Neural cell (in vitro differentiated cells): ENCODE data around the gene HBA2. TPM values are rescaled to one million over a fixed set of nuclear protein-coding genes. Genes with fewer than 3 reads are reported as not detected.
"Not testable (repeated sequence)": the region's sequence is repeated elsewhere in the genome, so short reads cannot be mapped to it uniquely, and the experiment has no call there.

Experiments used
- H2AFZ ChIP-seq: fragments of 200-600, 300-800 bp; sonication (generic), shearing (Covaris generic); 2 replicates; pipeline ENCODE4 v1.6.0; 2014; ENCODE audit warnings: low read depth, mild to moderate bottlenecking, antibody characterized with exemption, low read length, moderate library complexity
- H3F3A ChIP-seq: fragments of 200-600 bp; shearing (Covaris generic); 2 replicates; pipeline ENCODE4 v1.6.1; 2016; ENCODE audit warnings: mild to moderate bottlenecking, moderate library complexity, mixed read lengths, antibody characterized with exemption, low read length; ENCODE audit not compliant: insufficient read depth, poor library complexity, severe bottlenecking
- H3K27ac ChIP-seq: fragments of 200-600, 300-800 bp; sonication (generic), shearing (Covaris generic); 2 replicates; pipeline ENCODE4 v1.5.1; 2014; ENCODE audit warnings: mild to moderate bottlenecking, low read length, moderate library complexity
- H3K27me3 ChIP-seq: fragments of 300-800, 200-600 bp; sonication (generic), shearing (Covaris generic); 2 replicates; pipeline ENCODE4 v1.6.0; 2014; ENCODE audit warnings: mild to moderate bottlenecking, low read depth, low read length, moderate library complexity; ENCODE audit not compliant: insufficient read depth
- H3K36me3 ChIP-seq: fragments of 300-800, 200-600 bp; sonication (generic), shearing (Covaris generic); 2 replicates; pipeline ENCODE4 v1.5.1; 2014; ENCODE audit warnings: mild to moderate bottlenecking, antibody characterized with exemption, low read length, moderate library complexity; ENCODE audit not compliant: insufficient read depth
- H3K4me2 ChIP-seq: fragments of 300-800, 200-600 bp; sonication (generic), shearing (Covaris generic); 2 replicates; pipeline ENCODE4 v1.6.0; 2014; ENCODE audit warnings: mild to moderate bottlenecking, low read length
- H3K4me3 ChIP-seq: fragments of 300-800, 200-600 bp; sonication (generic), shearing (Covaris generic); 2 replicates; pipeline ENCODE4 v1.5.1; 2014; ENCODE audit warnings: mild to moderate bottlenecking, low read length, moderate library complexity
- H3K79me2 ChIP-seq: fragments of 200-600 bp; shearing (Covaris generic); replicated peaks from 2 replicates; pipeline ENCODE4 v1.6.0; 2014; ENCODE audit warnings: mild to moderate bottlenecking, low read length, moderate library complexity; ENCODE audit not compliant: insufficient read depth
- H3K9ac ChIP-seq: fragments of 300-800, 200-600 bp; sonication (generic), shearing (Covaris generic); 2 replicates; pipeline ENCODE4 v1.6.1; 2016; ENCODE audit warnings: mild to moderate bottlenecking, low read length, mixed read lengths
- H3K9me2 ChIP-seq: fragments of 200-600 bp; shearing (Covaris generic); 2 replicates; pipeline ENCODE4 v1.6.1; 2016; ENCODE audit warnings: mild to moderate bottlenecking, low read length, mixed read lengths; ENCODE audit not compliant: insufficient read depth
- H3K9me3 ChIP-seq: fragments of 200-600, 300-800 bp; sonication (generic), shearing (Covaris generic); 2 replicates; pipeline ENCODE4 v1.6.1; 2016; ENCODE audit warnings: mild to moderate bottlenecking, mixed run types, low read length, moderate library complexity, mixed read lengths
- H4K20me1 ChIP-seq: fragments of 200-600 bp; shearing (Covaris generic); 2 replicates; pipeline ENCODE4 v1.6.1; 2016; ENCODE audit warnings: mild to moderate bottlenecking, mixed run types; ENCODE audit not compliant: insufficient read depth
- CTCF ChIP-seq: fragments of 450-650 bp; IDR thresholded peaks from 2 replicates; pipeline ENCODE4 v1.5.1; 2014; ENCODE audit warnings: antibody characterized with exemption, mild to moderate bottlenecking, moderate library complexity; ENCODE audit not compliant: poor library complexity, severe bottlenecking
- EP300 ChIP-seq: fragments of 450-650 bp; conservative IDR thresholded peaks from 2 replicates; pipeline ENCODE4 v1.6.1; 2014; ENCODE audit warnings: antibody characterized with exemption, mild to moderate bottlenecking, moderate library complexity; ENCODE audit not compliant: poor library complexity, severe bottlenecking
- EZH2 ChIP-seq: fragments of 200-600, 300-800 bp; shearing (Covaris generic), sonication (generic); IDR thresholded peaks from 2 replicates; pipeline ENCODE4 v1.6.1; 2014; ENCODE audit warnings: antibody characterized with exemption, low read length, borderline replicate concordance, mild to moderate bottlenecking; ENCODE audit not compliant: insufficient read depth, poor library complexity, severe bottlenecking
- MXI1 ChIP-seq: fragments of 450-650 bp; conservative IDR thresholded peaks from 2 replicates; pipeline ENCODE4 v1.6.1; 2014; ENCODE audit warnings: antibody characterized with exemption, mild to moderate bottlenecking; ENCODE audit not compliant: poor library complexity, severe bottlenecking
- POLR2AphosphoS5 ChIP-seq: IDR thresholded peaks from 2 replicates; pipeline ENCODE4 v1.6.1; 2012
- RAD21 ChIP-seq: fragments of 450-650 bp; conservative IDR thresholded peaks from 2 replicates; pipeline ENCODE4 v1.6.1; 2014; ENCODE audit warnings: antibody characterized with exemption, mild to moderate bottlenecking, moderate library complexity
- SMC3 ChIP-seq: fragments of 450-650 bp; conservative IDR thresholded peaks from 2 replicates; pipeline ENCODE4 v1.6.1; 2014; ENCODE audit warnings: antibody characterized with exemption, mild to moderate bottlenecking, moderate library complexity; ENCODE audit not compliant: poor library complexity
- TAF1 ChIP-seq: IDR thresholded peaks from 2 replicates; pipeline ENCODE4 v1.6.1; 2012; ENCODE audit warnings: low read depth
- polyA plus RNA-seq: library from polyadenylated mRNA; depleted of rRNA; stranded (reverse); fragments of >200 nt; gene quantifications from 2 replicates; pipeline ENCODE4 v1.2.3, GENCODE V29; 2014
- TF ChIP-seq, protein P1 (sequence below): IDR thresholded peaks from 2 replicates; pipeline ENCODE4 v1.6.1; 2012; ENCODE audit warnings: borderline replicate concordance

HBA2 gene
- polyA plus RNA-seq, 1 donor from 2014 or later: not detected

GRCh38 chr16:169014-169413, 3.7 kb upstream of the HBA2 start:
- no peak overlapping the region for H3K4me2 ChIP-seq
- no peaks in the 10 kb centered on the region for H3K9me3 ChIP-seq
- peaks cover 71% of the 10 kb centered on the region for H3K27me3 ChIP-seq
- H2AFZ ChIP-seq: no peak overlapping the region
- no peaks in the 10 kb centered on the region for H3K36me3 ChIP-seq
- no peak for TF ChIP-seq CTCF
- no peak for TF ChIP-seq RAD21
- TF ChIP-seq, protein P1, sequence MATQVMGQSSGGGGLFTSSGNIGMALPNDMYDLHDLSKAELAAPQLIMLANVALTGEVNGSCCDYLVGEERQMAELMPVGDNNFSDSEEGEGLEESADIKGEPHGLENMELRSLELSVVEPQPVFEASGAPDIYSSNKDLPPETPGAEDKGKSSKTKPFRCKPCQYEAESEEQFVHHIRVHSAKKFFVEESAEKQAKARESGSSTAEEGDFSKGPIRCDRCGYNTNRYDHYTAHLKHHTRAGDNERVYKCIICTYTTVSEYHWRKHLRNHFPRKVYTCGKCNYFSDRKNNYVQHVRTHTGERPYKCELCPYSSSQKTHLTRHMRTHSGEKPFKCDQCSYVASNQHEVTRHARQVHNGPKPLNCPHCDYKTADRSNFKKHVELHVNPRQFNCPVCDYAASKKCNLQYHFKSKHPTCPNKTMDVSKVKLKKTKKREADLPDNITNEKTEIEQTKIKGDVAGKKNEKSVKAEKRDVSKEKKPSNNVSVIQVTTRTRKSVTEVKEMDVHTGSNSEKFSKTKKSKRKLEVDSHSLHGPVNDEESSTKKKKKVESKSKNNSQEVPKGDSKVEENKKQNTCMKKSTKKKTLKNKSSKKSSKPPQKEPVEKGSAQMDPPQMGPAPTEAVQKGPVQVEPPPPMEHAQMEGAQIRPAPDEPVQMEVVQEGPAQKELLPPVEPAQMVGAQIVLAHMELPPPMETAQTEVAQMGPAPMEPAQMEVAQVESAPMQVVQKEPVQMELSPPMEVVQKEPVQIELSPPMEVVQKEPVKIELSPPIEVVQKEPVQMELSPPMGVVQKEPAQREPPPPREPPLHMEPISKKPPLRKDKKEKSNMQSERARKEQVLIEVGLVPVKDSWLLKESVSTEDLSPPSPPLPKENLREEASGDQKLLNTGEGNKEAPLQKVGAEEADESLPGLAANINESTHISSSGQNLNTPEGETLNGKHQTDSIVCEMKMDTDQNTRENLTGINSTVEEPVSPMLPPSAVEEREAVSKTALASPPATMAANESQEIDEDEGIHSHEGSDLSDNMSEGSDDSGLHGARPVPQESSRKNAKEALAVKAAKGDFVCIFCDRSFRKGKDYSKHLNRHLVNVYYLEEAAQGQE: no peak
- TF ChIP-seq POLR2AphosphoS5: no peak
- TF ChIP-seq TAF1: no peak
- TF ChIP-seq EP300: no peak
- no peak for TF ChIP-seq SMC3
- TF ChIP-seq EZH2: no peak
- no peak for TF ChIP-seq MXI1
- no peaks in the 10 kb centered on the region for H3F3A ChIP-seq
- H3K79me2 ChIP-seq: no peaks in the 10 kb centered on the region
- no peak overlapping the region for H3K27ac ChIP-seq
- H3K9me2 ChIP-seq: no peaks in the 10 kb centered on the region
- no peak overlapping the region for H3K9ac ChIP-seq
- H3K4me3 ChIP-seq: no peak overlapping the region
- no peaks in the 10 kb centered on the region for H4K20me1 ChIP-seq

- not testable (repeated sequence) for H3K36me3 ChIP-seq, H3K9me2 ChIP-seq, H4K20me1 ChIP-seq, H2AFZ ChIP-seq, H3K79me2 ChIP-seq, H3K9ac ChIP-seq, H3K4me3 ChIP-seq, H3F3A ChIP-seq, H3K27ac ChIP-seq, H3K4me2 ChIP-seq, H3K9me3 ChIP-seq
- peaks cover 77% of the 10 kb centered on the region for H3K27me3 ChIP-seq
Measured at GRCh38 chr16:170088-170507, 2.6 kb upstream of the HBA2 start.

DNA sequence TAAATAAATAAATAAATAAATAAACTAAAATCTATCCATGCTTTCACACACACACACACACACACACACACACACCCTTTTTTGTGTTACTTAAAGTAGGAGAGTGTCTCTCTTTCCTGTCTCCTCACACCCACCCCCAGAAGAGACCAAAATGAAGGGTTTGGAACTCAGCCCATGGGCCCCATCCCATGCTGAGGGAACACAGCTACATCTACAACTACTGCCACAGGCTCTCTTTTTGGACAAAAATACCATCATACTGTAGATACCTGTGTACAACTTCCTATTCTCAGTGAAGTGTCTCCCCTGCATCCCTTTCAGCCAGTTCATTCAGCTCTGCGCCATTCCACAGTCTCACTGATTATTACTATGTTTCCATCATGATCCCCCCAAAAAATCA, 1.9 kb upstream of the HBA2 start:
- Histone ChIP-seq H3F3A (no peaks in the 10 kb centered on the region), H3K9me3 (no peaks in the 10 kb centered on the region), H4K20me1 (no peaks in the 10 kb centered on the region), H3K27me3 (peaks cover 77% of the 10 kb centered on the region), H3K79me2 (no peaks in the 10 kb centered on the region), H2AFZ (no peak overlapping the region), H3K9ac (no peak overlapping the region), H3K9me2 (no peaks in the 10 kb centered on the region), H3K4me3 (no peak overlapping the region), H3K4me2 (no peak overlapping the region), H3K27ac (no peak overlapping the region), H3K36me3 (no peaks in the 10 kb centered on the region)
- TF ChIP-seq EP300 (no peak), RAD21 (no peak), SMC3 (no peak), EZH2 (no peak), CTCF (no peak), POLR2AphosphoS5 (no peak), TAF1 (no peak), MXI1 (no peak)
- TF ChIP-seq, protein P1: no peak
